ENCODE data around the gene CARD19. TPM values are rescaled to one million over a fixed set of nuclear protein-coding genes. Genes with fewer than 3 reads are reported as not detected.

Gene CARD19
- total and polyA plus RNA-seq, 9 of the 15 experiments (the other 6 are each of a cell fraction or from before 2014, with no cell fraction given) = 0.90 to 34.9 (median 14.6) TPM

GRCh38 chr9:93059011-93059714, 36.9 kb upstream of the CARD19 start (continued):
- no peak for TF ChIP-seq GTF2B (IDR thresholded peaks at IDR 0.05; ENCODE audit: extremely low read depth, insufficient read length)
- TF ChIP-seq HDAC2 (IDR thresholded peaks at IDR 0.05) = peak; percentile 21; the same call in 1 of the 2 replicates
- TF ChIP-seq, protein P1, sequence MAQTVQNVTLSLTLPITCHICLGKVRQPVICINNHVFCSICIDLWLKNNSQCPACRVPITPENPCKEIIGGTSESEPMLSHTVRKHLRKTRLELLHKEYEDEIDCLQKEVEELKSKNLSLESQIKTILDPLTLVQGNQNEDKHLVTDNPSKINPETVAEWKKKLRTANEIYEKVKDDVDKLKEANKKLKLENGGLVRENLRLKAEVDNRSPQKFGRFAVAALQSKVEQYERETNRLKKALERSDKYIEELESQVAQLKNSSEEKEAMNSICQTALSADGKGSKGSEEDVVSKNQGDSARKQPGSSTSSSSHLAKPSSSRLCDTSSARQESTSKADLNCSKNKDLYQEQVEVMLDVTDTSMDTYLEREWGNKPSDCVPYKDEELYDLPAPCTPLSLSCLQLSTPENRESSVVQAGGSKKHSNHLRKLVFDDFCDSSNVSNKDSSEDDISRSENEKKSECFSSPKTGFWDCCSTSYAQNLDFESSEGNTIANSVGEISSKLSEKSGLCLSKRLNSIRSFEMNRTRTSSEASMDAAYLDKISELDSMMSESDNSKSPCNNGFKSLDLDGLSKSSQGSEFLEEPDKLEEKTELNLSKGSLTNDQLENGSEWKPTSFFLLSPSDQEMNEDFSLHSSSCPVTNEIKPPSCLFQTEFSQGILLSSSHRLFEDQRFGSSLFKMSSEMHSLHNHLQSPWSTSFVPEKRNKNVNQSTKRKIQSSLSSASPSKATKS (CRISPR knock-in tag; IDR thresholded peaks at IDR 0.05) = no peak
- no peak for TF ChIP-seq ZBTB43 (CRISPR knock-in tag; IDR thresholded peaks at IDR 0.05)
- TF ChIP-seq ZNF586 (CRISPR knock-in tag; conservative IDR thresholded peaks at IDR 0.05) = no peak
- peak; percentile 29; the same call in 1 of the 2 replicates for TF ChIP-seq ZFX (CRISPR knock-in tag; IDR thresholded peaks at IDR 0.05)
- TF ChIP-seq E2F6 (IDR thresholded peaks at IDR 0.05; ENCODE audit: borderline replicate concordance in 1 of 2, extremely low read depth in 1 of 2, insufficient read depth in 1 of 2, insufficient read length in 1 of 2, low read depth in 1 of 2, low read length in 1 of 2, poor library complexity in 1 of 2, severe bottlenecking in 1 of 2) = peak in 1 of 2 experiments; percentile 7
- TF ChIP-seq RFX5 (IDR thresholded peaks at IDR 0.05; ENCODE audit: low read depth, low read length) = no peak
- no peak for TF ChIP-seq GTF2E2 (tag; IDR thresholded peaks at IDR 0.05)
- 0 out of 2 replicates have a peak, but pooled peaks have one; percentile 6 for TF ChIP-seq ZBTB9 (CRISPR knock-in tag; IDR thresholded peaks at IDR 0.05)
- peak; percentile 47 for TF ChIP-seq RBBP5 (IDR thresholded peaks at IDR 0.05; ENCODE audit: borderline replicate concordance, insufficient read depth, low read length, poor library complexity, severe bottlenecking)
- no peak for TF ChIP-seq HMBOX1 (IDR thresholded peaks at IDR 0.05)
- TF ChIP-seq PHF8 (IDR thresholded peaks at IDR 0.05; ENCODE audit: borderline replicate concordance, low read length) = peak; percentile 1; the same call in 1 of the 2 replicates

All from K562 (cell line).